Kidney tubule cell (primary cell): Measurements from ENCODE around the gene MYCL.
"Not testable (repeated sequence)": the region's sequence is repeated elsewhere in the genome, so short reads cannot be mapped to it uniquely, and the experiment has no call there.

Experiments
- DNase-seq: peaks from one replicate; pipeline ENCODE4 v3.0.0-alpha.2; 2018; ENCODE audit warnings: low spot score

The MYCL gene

DNA sequence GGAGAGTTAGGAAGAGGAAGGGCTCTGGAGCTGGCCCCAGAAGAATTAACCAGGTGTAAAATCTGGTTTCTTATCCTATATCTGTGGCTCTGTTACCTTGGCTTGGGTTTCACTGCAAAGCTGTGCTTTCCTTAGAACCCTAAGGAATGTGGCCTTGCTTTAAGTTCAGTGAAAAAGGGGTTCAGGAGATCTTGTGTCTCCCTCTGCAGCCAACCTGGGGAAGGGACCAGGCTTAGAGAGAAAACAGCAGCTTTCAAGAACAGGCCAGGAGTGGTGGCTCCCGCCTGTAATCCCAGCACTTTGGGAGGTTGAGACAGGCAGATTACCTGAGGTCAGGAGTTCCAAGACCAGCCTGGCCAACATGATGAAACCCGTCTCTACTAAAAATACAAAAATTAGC, 16.1 kb upstream of the MYCL start:
- DNase-seq = no peak

DNA sequence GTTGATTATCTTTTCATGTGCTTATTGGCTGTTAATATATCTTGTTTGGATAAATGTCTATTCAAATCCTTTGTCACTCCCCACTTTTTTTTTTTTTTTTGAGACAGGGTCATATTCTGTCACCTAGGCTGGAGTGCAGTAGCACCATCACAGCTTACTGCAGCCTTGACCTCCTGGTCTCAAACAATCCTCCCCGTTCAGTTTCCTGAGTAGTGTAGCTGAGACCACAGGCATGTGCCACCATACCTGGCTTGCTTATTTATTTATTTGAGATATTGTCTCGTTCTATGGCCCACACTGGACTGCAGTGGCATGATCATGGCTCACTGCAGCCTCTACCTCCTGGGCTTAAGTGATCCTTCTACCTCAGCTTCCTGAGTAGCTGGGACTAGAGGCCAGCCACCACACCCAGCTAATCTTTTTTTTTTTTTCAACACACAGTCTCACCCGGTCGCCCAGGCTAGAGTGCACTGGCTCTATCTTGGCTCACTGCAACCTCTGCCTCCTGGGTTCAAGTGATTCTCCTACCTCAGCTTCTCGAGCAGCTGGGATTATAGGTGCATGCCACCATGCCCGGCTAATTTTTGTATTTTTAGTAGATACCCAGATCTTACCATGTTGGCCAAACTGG, 13.9 kb upstream of the MYCL start:
- peak; percentile 21 for DNase-seq

DNA sequence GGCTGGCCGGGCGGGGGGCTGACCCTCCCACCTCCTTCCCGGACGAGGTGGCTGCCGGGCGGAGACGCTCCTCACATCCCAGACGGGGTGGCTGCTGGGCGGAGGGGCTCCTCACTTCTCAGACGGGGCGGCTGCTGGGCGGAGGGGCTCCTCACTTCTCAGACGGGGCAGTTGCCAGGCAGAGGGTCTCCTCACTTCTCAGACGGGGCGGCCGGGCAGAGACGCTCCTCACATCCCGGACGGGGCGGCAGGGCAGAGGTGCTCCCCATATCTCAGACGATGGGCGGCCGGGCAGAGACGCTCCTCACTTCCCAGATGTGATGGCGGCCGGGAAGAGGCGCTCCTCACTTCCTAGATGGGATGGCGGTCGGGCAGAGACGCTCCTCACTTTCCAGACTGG, 11.4 kb upstream of the MYCL start:
- DNase-seq = not testable (repeated sequence)

DNA sequence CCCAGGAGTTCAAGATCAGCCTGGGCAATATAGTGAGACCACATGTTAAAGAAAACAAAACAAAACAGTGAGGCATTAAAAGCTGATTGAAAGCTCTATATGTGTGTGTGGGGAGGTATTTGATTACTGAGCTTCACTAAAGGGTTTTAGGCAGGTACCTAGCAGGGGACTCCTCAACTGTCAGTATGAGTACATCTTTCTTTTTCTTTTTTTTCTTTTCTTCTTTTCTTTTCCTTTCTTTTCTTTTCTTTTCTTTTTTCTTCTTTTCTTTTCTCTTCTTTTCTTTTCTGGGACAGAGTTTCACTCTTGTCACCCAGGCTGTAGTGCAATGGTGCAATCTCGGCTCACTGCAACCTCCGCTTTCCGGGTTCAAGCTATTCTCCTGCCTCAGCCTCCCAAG, 8.5 kb upstream of the MYCL start:
- no peak for DNase-seq

DNA sequence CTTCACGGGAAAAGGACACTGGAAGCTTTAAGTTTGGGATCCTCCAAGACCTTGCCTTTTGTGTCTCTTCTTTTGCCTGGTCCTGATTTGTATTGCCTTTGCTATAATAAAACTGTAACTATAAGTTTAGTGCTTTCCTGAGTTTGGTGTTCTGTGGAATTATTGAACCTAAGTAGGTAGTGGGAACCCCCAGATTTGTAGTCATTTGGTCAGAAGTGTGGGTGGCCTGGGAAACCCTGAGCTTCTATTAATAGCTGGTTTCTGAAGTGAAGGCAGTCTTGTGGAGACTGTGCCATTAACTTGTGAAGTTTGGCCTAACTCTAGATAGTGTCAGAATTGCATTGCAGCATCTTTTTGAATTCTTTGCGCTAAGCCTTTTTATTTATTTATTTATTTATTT, 6.8 kb upstream of the MYCL start:
- DNase-seq = no peak

DNA sequence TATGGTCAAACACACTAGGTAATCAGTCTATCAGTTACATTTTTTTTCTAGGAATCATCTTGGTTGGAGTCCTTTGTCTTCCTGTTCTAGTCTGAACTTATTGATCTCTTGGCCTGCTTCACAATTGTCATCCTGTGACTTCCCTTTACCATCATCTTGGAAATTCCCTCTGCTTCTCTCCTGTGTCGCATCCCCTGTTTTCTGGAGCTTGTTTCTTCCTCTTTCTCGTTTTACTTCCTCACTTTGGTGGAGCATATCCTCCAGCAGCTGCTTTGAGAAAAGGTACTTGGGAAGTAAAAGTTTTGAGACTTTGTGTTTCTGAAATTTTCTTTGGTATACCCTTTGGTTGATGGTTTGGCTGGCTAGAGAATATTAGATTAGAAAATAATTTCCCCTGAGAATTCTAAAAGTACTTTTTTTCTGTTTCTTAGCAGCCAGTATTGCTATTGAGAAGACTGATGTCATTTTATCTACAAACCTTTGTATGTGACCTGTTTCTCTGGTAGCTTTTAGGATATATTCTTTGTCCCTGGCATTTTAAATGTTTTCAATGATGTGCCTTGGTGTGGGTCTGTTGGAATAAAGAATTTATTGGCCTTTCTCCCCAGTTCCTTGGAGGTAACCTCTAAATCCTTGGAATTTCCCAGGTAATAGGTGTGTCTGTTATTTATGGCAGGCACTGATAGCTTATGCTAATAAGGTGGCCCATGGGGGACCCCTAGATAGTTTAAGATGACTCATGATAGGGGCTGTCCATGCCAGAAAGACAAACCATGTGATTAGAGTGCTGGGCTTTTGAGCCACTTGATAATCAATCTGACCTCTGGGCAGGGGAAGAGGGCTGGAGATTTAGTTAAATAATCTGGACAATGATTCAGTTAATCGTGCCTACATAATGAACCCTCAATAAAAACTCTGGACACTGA, 6.1 kb upstream of the MYCL start:
- peak; percentile 42 for DNase-seq

DNA sequence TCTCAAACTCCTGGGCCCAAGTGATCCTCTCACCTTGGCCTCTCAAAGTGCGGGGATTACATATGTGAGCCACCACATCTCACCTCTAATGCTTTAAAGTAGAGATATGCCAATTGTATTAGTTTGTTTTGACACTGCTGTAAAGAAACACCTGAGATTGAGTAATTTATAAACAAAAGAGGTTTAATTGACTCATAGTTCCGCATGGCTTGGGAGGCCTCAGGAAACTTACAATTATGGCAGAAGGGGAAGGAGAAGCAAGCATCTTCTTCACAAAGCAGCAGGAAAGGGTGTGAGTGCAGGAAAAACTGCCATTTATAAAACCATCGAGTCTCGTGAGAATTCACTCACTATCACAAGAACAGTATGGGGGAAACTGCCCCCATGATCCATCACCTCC, 3.5 kb upstream of the MYCL start:
- no peak for DNase-seq

DNA sequence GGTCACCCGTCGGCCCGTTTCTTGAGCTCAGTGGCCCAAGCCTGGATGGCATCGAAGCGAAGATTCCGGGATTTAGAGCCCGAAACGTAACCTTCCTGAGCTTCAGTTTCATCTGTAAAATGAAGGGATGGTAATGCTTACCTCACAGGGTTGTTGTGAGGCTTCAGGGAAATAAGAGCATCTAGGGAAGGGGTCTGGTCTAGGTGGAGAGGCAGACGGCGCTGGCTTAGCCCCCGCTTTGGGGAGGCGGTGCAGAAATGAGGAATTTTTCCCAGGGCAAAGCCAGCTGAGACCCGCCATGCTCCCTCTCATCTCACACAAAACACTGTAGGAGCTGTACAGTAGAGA, 717 bp upstream of the MYCL start:
- no peak for DNase-seq

DNA sequence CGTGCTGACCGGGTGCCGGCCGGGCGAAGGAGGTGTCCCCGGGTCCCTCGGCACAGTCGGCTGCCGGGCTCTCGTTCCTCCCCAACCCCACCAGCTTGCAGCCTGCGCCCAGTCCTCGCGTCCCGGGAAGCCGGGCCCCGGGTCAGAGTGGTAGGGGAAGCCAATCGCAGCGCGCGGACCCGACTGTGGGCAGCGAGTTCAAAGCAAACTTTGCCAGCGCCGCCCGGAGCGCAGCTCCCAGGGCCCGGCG, 328 bp downstream of the MYCL start:
- no peak for DNase-seq

DNA sequence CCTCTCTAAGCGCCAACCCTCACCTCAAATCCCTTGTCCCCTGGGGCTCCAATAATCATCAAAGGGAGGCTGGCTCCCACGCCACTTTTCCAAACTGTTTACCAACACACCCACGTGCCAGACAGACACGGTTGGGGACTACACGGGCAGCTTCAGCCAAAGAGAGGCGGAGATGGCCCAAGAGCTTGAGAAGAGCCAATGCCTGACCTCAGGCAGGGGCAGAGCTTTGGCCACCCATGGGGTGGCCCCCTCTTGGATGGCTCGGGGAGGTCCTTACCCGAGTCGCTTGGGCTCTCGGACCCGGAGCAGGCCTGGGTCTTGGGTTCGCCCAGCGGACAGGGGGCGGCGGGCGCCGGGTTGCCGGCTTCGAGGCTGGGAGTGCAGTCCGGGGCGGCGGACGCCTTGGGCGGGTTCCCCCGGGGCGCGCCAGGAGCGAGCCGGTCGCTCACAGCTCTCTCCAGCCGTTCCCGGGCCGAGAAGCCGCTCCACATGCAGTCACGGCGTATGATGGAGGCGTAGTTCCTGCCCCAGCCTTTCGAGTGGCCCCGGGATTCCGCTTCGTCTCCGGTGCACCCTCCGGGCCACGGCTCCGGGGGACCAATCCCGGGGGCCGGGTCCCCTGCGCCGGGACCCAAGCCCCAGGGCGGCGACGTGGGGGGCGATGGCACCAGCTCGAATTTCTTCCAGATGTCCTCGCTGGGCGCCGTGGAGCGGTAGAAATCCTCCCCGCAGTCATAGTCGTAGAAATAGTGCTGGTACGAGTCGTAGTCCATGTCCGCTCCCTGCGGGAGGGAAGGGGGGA, 854 bp downstream of the MYCL start:
- DNase-seq = no peak

DNA sequence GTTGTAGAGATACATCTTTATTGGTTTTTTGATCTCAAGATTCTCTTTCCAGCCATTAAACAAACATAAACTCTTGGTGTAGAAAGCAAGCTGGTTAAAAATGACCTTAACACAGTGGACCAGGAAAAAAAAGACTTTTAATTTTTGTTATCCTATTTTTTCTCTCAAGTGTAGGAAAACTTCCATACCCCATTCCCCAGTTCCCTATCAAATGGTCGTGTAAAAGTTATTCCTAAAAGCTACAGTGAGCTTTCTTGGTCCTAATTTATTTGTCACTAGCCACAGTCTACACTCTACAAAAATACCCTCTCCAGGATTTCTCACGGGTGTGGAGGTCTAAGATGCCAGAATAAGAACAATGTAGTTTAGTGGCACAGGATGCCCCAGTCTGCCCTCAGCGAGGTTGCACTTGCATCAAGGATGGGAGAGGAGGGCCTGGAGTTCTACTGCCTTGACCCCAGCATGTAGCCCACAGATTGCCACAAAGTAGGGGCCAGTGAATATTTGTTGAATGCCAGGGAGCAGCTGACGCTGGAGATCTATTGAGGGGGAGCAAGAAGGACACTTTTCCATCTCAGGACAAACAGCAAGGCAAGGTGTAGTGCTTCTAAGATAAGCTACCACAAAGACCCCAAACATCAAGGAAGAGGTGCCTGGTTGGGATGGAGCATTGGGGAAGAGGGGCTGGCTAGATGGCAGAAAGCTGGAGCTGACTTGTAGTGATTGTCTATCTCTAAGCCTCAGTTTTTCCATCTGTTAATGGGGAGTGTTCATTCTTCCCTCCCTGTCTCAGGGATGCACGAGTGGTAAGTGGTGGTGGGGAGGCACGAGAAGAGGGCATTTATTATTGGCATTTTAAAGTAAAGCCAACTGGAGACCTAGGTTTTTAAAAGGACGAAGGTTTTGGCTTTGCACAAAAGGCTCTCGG, 1.8 kb downstream of the MYCL start:
- no peak for DNase-seq

DNA sequence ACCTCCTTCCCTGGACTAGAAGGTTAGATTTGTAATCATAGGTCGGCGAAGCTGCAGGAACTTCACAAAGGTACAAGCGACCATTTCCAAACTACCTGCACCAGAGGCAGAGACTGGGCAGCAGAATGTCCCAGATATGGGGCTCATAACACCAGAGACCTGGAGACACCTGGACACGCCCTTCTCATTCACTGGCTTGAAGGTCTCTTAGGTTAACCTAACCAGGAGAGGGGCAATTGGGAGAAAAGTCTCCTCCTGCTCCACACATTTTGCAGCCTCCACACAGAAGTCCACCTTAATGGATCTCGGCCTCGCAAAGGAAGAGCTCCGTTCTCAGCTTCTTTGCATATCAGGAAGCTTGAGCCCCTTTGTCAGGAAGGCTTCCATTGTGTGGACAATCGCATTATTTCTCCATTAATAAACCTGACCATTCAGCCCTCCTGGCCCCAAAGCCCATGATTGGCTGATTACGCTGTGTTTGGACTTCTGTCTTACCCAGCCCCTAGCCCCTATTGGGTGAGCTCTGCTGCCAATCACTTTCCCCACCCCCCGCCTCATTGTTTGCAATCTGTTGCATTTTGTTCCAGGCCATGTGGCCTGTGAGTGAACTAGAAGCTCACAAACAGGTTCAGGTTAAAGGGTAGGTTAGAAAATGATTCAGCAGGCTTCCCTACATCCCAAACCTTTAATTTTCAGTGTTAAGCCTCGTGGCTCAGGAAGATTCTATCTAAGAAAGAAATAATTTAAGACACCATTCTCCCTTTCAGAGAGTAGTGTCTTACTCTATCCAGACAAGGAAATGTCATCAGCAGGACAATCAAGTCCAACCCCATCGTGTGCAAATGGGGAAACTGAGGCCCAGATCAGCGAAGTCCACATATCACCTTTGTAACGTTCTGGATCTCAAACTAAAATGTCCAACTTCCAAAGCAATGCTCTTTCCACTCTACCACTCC, 2.8 kb downstream of the MYCL start:
- no peak for DNase-seq

DNA sequence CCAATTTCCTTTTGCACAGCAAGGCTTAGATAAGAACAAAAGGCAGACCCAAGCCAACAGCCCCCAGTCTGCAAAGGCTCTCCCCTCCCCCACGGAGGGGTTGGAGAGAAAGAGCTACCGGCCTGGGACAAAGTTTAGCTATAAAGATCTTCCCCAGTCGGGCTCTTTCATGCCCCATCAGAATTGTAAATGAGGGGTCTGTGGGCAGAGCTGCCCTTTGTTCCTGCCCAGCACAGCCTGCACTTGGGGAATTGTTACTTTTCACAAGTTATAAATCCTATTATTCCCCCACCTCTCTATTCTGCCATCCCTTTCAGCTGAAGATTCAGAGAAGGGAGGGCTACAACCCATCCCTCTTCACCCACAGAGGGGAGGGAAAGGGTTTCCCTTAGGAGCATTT, 3.5 kb downstream of the MYCL start:
- no peak for DNase-seq

DNA sequence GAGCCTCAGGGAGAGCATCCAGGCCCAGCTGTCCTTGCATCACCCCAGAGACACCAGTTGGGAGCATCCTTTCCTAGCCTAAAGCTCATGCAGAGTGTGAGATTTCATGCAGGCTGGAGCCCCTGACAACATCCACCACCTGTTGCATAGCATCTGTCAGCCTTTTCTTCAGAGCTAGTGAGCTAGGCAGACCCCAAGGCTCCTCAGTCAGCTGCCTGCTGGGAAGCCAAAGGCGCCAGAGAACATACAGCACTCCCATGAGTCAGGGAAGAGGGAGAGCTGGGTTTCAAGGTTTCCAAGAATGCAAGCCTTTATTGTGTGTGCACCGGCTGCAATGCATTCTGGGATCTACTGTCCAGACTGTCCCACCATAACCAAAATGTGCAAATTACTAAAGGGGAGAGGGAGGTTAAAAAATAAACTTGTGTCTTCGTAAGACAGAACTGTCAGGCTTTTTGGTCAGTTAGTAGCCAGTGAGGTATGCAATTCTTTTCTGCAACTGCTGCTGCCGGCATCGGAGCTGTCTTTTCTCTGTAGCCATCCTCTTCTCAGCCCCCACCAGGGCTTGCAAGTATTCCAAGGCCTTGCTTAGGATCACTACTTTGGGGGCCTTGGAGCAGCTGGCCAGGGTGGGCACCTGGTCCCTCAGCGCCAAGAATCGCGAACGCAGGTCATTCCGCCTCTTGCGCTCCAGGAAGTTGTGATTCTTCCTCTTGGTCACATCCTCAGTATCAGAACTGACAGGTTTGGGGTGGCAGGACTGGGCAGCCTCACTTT, 4.6 kb downstream of the MYCL start:
- no peak for DNase-seq

DNA sequence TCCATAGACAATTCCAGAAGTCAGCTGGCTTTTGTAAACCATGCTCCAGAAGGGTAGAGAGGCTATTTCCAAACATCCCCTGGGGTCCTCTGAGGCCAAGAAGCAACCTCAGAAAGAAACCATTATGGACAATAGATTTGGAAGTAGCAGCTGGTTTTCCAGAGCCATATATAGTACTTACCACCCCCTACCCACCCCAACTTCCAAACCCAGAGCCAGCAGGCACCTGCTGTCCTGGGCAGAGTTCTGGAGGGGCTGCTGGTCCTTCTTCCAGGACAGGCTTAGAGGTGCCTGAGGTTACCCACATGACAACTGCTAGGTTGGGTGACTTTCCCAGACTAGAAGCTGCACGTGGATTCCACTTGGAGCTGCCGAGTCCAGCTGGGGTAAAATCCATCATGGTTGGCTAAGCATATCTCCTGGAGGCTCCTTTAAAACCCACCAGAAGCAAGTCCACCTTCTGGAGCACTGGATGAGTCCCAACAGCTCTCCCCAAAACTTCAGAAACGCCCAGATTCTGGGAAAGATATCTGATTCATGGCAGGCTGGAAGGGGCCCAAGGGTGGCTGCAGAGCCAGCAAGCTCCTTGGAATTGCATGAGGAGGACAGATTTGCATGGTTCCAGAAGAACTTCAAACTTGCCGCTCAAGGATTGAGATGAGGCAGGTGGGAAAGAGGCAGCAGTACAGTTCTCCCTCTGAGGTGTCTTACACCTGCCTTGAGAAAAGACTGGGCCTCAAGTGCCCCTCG, 5.8 kb downstream of the MYCL start:
- DNase-seq = no peak

DNA sequence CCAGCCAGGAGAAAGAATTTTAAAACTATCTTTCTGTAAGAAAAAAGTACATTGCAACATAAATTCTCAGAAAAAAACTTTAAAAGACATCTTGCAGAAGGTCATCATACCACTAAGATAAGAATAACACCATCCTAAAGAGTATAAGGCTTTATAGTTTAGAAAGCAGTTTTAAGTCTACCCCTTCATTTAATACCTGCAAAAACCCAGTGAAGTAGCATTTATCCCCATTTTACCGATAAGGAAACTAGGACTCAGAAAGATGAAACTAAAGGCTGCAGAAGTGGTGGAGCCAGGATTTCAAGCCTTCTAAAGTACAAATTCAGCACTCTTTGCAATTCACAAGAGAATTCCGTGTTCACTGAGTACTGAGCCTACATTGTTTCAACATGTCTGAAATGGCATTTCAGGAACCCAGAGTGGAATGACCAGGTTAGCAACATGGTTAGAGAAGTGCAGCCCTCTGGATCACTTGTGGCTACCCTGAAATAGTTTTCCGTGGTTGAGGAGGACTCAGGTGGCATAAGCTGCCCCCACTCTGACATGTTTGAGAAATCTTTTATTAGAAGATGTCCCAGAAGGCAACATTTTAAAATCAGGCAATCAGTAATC, 6.7 kb downstream of the MYCL start:
- no peak for DNase-seq

DNA sequence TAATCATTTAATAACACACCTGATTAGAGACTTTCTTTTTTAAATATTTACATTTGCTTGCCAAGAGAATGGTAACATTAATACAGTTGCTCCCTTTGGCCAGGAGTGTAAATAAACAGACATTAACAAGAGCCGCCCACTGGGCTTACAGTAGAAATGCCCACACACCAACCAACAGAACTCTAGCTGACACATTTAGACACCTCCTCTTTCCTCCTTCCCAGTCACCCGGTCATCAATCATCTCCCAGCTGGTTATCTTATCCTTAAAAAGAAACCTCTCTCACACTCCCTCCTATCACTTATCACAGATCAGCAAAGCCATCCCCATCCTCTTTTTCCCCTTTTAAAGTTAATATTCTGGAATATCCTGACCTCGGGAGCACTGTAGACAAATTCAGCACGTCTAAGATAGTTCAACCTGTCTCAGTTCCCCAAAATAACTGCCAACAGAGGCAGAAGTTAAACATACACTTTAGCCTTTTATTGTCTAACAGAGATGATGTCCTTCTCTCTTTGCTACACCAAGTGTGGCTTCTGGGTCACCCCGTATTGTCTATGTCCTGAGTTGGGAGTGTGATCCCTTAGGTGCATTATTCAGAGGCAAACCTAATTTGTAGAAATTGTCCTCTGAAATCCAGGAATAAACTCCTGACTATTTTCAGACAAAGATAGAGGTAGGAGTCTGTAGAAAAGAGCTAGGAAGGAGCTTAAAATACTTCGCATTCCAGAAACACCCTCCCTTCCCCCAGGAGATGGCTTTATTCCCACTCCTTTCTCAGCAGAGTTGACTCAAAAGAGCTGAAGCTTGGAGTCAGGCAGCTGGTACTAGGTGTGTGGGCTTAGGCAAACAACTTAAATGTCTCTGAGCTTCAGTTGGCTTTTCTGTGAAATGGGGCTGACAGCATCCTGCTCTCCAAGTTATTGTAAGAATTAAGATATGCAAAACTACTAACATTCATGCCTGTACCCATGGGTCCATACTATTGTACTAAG, 8.8 kb downstream of the MYCL start:
- peak; percentile 76 for DNase-seq

DNA sequence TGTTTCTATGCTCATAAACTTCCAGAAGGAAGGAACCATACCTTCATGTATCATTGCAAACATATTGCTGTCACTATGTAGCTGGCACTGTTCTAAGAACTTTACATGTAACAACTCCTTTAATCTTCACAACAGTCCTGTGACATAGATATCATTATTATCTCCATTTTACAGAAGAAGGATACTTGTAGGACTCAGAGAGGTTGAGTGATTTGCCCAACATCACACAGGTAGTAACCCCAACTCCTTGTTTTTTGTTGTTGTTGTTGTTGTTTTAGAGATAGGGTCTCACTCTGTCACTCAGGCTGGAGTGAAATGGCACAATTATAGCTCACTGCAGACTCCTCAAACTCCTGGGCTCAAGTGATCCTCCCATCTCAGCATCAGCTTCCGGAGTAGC, 10.8 kb downstream of the MYCL start:
- no peak for DNase-seq
